Testis (tissue), 2 donors: ENCODE measurements around the gene SLC2A14.
"Not testable (repeated sequence)": the region's sequence is repeated elsewhere in the genome, so short reads cannot be mapped to it uniquely, and the experiment has no call there.

ENCODE experiments used
- POLR2A ChIP-seq: fragments of 450-650 bp; IDR thresholded peaks from one replicate; pipeline ENCODE4 v1.6.1; 2017; ENCODE audit warnings: antibody characterized with exemption, mild to moderate bottlenecking, moderate library complexity
- TF ChIP-seq, protein P1 (sequence below), 3 experiments: fragments of 450-650 bp in 2 of 3; fragments of 200-600 bp in 1 of 3; sonication (generic) in 1 of 3; IDR thresholded peaks; one replicate each; pipeline ENCODE4 v1.5.1; 2016 to 2019; ENCODE audit warnings: antibody characterized with exemption in 3 of 3, mild to moderate bottlenecking in 2 of 3, moderate library complexity in 1 of 3

DNA sequence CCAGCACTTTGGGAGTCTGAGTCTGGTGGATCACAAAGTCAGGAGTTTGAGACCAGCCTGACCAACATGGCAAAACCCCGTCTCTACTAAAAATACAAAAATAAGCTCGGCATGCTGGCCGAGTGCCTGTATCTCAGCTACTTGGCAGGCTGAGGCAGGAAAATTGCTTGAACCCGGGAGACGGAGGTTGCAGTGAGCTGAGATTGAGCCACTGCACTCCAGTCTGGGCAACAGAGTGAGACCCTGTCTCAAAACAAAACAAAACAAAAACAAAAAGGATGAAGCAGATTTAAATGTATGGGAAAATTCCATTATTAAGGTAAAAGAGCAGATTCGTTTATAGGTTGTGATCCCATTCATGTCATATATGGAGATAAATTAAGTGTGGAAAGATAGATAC, 66.4 kb downstream of the SLC2A14 start:
- TF ChIP-seq POLR2A = not testable (repeated sequence)
- TF ChIP-seq, protein P1, sequence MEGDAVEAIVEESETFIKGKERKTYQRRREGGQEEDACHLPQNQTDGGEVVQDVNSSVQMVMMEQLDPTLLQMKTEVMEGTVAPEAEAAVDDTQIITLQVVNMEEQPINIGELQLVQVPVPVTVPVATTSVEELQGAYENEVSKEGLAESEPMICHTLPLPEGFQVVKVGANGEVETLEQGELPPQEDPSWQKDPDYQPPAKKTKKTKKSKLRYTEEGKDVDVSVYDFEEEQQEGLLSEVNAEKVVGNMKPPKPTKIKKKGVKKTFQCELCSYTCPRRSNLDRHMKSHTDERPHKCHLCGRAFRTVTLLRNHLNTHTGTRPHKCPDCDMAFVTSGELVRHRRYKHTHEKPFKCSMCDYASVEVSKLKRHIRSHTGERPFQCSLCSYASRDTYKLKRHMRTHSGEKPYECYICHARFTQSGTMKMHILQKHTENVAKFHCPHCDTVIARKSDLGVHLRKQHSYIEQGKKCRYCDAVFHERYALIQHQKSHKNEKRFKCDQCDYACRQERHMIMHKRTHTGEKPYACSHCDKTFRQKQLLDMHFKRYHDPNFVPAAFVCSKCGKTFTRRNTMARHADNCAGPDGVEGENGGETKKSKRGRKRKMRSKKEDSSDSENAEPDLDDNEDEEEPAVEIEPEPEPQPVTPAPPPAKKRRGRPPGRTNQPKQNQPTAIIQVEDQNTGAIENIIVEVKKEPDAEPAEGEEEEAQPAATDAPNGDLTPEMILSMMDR (IDR thresholded peaks at IDR 0.05) = not testable (repeated sequence)
